GM21515 (cell line): ENCODE measurements around the gene PITPNM3.

Source experiments
- ATAC-seq: cut with Tn5 transposase; IDR thresholded peaks from one replicate; pipeline ENCODE4 v1.9.1; 2021; ENCODE audit not compliant: unreplicated experiment

Gene PITPNM3

GRCh38 chr17:6530324-6530920 lies 25.9 kb downstream of the PITPNM3 start:
- ATAC-seq, result no peak

- ATAC-seq, result no peak
Measured at GRCh38 chr17:6528557-6528956, 27.8 kb downstream of the PITPNM3 start.

GRCh38 chr17:6526362-6527152 lies 29.8 kb downstream of the PITPNM3 start:
- ATAC-seq, result no peak

- ATAC-seq, result no peak
Measured at GRCh38 chr17:6525731-6526130, 30.6 kb downstream of the PITPNM3 start.

- ATAC-seq, result no peak
Measured at GRCh38 chr17:6525141-6525540, 31.2 kb downstream of the PITPNM3 start.

GRCh38 chr17:6524520-6524919 lies 31.8 kb downstream of the PITPNM3 start:
- no peak for ATAC-seq

GRCh38 chr17:6523809-6524355 lies 32.5 kb downstream of the PITPNM3 start:
- no peak for ATAC-seq

- no peak for ATAC-seq
Measured at GRCh38 chr17:6523330-6523729, 33.0 kb downstream of the PITPNM3 start.

- ATAC-seq, result no peak
Measured at GRCh38 chr17:6521586-6521985, 34.8 kb downstream of the PITPNM3 start.

GRCh38 chr17:6517062-6517461 lies 39.3 kb downstream of the PITPNM3 start:
- no peak for ATAC-seq

- ATAC-seq, result no peak
Measured at GRCh38 chr17:6514371-6514770, 42.0 kb downstream of the PITPNM3 start.

GRCh38 chr17:6512552-6512951 lies 43.8 kb downstream of the PITPNM3 start:
- ATAC-seq, result no peak

GRCh38 chr17:6510321-6510977 lies 45.9 kb downstream of the PITPNM3 start:
- no peak for ATAC-seq

- no peak for ATAC-seq
Measured at GRCh38 chr17:6509921-6510320, 46.4 kb downstream of the PITPNM3 start.

- no peak for ATAC-seq
Measured at GRCh38 chr17:6509031-6509771, 47.2 kb downstream of the PITPNM3 start.

- ATAC-seq, result no peak
Measured at GRCh38 chr17:6508519-6509030, 47.8 kb downstream of the PITPNM3 start.

- no peak for ATAC-seq
Measured at GRCh38 chr17:6508016-6508415, 48.3 kb downstream of the PITPNM3 start.

- no peak for ATAC-seq
Measured at GRCh38 chr17:6507535-6507934, 48.8 kb downstream of the PITPNM3 start.

- no peak for ATAC-seq
Measured at GRCh38 chr17:6506679-6507231, 49.6 kb downstream of the PITPNM3 start.

- ATAC-seq, result no peak
Measured at GRCh38 chr17:6505425-6506142, 50.8 kb downstream of the PITPNM3 start.
